GM12878 (cell line): ENCODE results near the gene IRF1. TPM values are rescaled to one million over a fixed set of nuclear protein-coding genes. Genes with fewer than 3 reads are reported as not detected.
A peak's percentile ranks its signal among the peaks of the same experiment; 100 is the strongest.

Experiments
- ATAC-seq: fragments of 200-7000 bp; cut with Tn5 transposase; 3 replicates; pipeline ENCODE4 v1.9.1; 2020; ENCODE audit warnings: mild to moderate bottlenecking, moderate library complexity
- BruUV-seq: library from RNA; stranded (reverse); fragments of 400-500 nt; replicated peaks from 2 replicates; lab custom pipeline; 2021; lab: Mats Ljungman, UMichigan
- CTCF ChIA-PET: fragments of 300-600 bp; sonication (Branson Sonifier 250); formaldehyde crosslinking; extraction: SDS; loops from one replicate; lab custom pipeline; 2021; ENCODE audit warnings: inconsistent platforms; lab: Yijun Ruan, JAX
- POLR2A ChIA-PET: fragments of 350-600 bp; formaldehyde crosslinking; extraction: SDS; loops from one replicate; lab custom pipeline; 2021; ENCODE audit warnings: inconsistent platforms; lab: Charles Lee
- RAD21 ChIA-PET: fragments of 300-600 bp; sonication (Branson Sonifier 250); formaldehyde crosslinking; loops from one replicate; lab custom pipeline; 2023; ENCODE audit warnings: antibody characterized with exemption; ENCODE audit not compliant: unreplicated experiment; lab: Charles Lee
- SMC1A ChIA-PET: fragments of 300-600 bp; sonication (Branson Sonifier 250); formaldehyde crosslinking; loops from one replicate; lab custom pipeline; 2023; ENCODE audit not compliant: unreplicated experiment, uncharacterized antibody; lab: Charles Lee
- DNase-seq: peaks from one replicate; pipeline ENCODE4 v3.0.0-alpha.2; 2011; ENCODE audit warnings: low read depth, low spot score
- FAIRE-seq: peaks from 3 replicates; lab custom pipeline; 2011; peaks lifted over from hg19 to GRCh38; lab: Jason Lieb, UNC
- H2AFZ ChIP-seq: 2 replicates; pipeline ENCODE4 v1.6.0; 2011; ENCODE audit warnings: low read depth, low read length, control low read depth; ENCODE audit not compliant: control insufficient read depth
- H3K27ac ChIP-seq: 2 replicates; pipeline ENCODE4 v1.5.1; 2011; ENCODE audit warnings: control low read depth; ENCODE audit not compliant: control insufficient read depth, insufficient read depth
- H3K27me3 ChIP-seq, 2 experiments: replicated peaks in 1 of 2; 2 replicates each; pipeline versions ENCODE4 v1.6.0 to v1.6.1; 2011; ENCODE audit warnings: low read length in 1 of 2; ENCODE audit not compliant: control insufficient read depth in 2 of 2, insufficient read depth in 2 of 2
- H3K36me3 ChIP-seq, 2 experiments: 2 replicates each; pipeline ENCODE4 v1.5.1; 2011; ENCODE audit warnings: low read length in 1 of 2; ENCODE audit not compliant: control insufficient read depth in 2 of 2, insufficient read depth in 2 of 2
- H3K4me1 ChIP-seq: 2 replicates; pipeline ENCODE4 v1.6.1; 2011; ENCODE audit warnings: mild to moderate bottlenecking, low read length, moderate library complexity, mixed read lengths; ENCODE audit not compliant: control insufficient read depth, insufficient read depth
- H3K4me2 ChIP-seq: 2 replicates; pipeline ENCODE4 v1.6.0; 2011; ENCODE audit warnings: control low read depth; ENCODE audit not compliant: control insufficient read depth, insufficient read depth
- H3K4me3 ChIP-seq: fragments of 200-600 bp; sonication (generic); 2 replicates; pipeline ENCODE4 v1.5.1; 2016
- H3K79me2 ChIP-seq: 2 replicates; pipeline ENCODE4 v1.6.0; 2011; ENCODE audit warnings: low read length; ENCODE audit not compliant: control insufficient read depth, insufficient read depth
- H3K9ac ChIP-seq: 2 replicates; pipeline ENCODE4 v1.8.0; 2011; ENCODE audit warnings: low read length, control low read depth, mixed read lengths; ENCODE audit not compliant: control insufficient read depth, insufficient read depth
- H3K9me3 ChIP-seq: replicated peaks from 3 replicates; pipeline ENCODE4 v1.5.1; 2011; ENCODE audit warnings: mild to moderate bottlenecking, low read length; ENCODE audit not compliant: control insufficient read depth, insufficient read depth
- H4K20me1 ChIP-seq: 2 replicates; pipeline ENCODE4 v1.6.0; 2011; ENCODE audit not compliant: control insufficient read depth, insufficient read depth
- HDGF ChIP-seq: fragments of 450-650 bp; IDR thresholded peaks from 2 replicates; pipeline ENCODE4 v1.6.1; 2016; ENCODE audit warnings: antibody characterized with exemption
- POLR2A ChIP-seq: IDR thresholded peaks from 2 replicates; pipeline ENCODE4 v1.6.1; 2011; ENCODE audit warnings: low read depth, mild to moderate bottlenecking, low read length
- POLR2AphosphoS5 ChIP-seq: IDR thresholded peaks from 2 replicates; pipeline ENCODE4 v1.6.1; 2011; ENCODE audit warnings: mild to moderate bottlenecking, low read length, inconsistent platforms
- STAT1 ChIP-seq: fragments of 450-650 bp; conservative IDR thresholded peaks from 2 replicates; pipeline ENCODE4 v1.6.1; 2014; ENCODE audit warnings: antibody characterized with exemption, mild to moderate bottlenecking
- WGBS: methylation state at CpG from one replicate; pipeline ENCODE4 v1.1.6; 2016; ENCODE audit warnings: low lambda C conversion rate; ENCODE audit not compliant: insufficient replicate concordance, insufficient coverage; ENCODE audit errors: missing lambda C conversion rate; 5-methylcytosine and 5-hydroxymethylcytosine counted together
- in situ Hi-C: fragments of 300-500 bp; cut with MboI; formaldehyde crosslinking; loops from 9 replicates; pipeline ENCODE4 v1.14.3; 2018; ENCODE audit warnings: mixed read lengths
- intact Hi-C: fragments of 100-400 bp; cut with micrococcal nuclease; formaldehyde crosslinking; loops from one replicate; pipeline ENCODE4 v1.14.2; 2022; ENCODE audit not compliant: unreplicated experiment
- polyA plus RNA-seq, 11 experiments: library from polyadenylated mRNA; depleted of rRNA in 4 of 11; unstranded in 6 of 11; stranded (reverse) in 5 of 11; fragments of >200 nt; fragmentation: Nextera tagmentation in 4 of 11; fragmentation: Illumina TruSeq in 1 of 11; extraction: Ambion mirVana in 4 of 11; extraction: Trizol in 1 of 11; gene quantifications; 1 replicate in 1 of 11; 2 replicates in 10 of 11; pipeline versions ENCODE4 v1.2.1 to v1.2.3, GENCODE V29; 2011 to 2016; ENCODE audit warnings: inconsistent platforms in 2 of 11, missing spikeins in 2 of 11, low read depth in 1 of 11
- total RNA-seq, 4 experiments: library from RNA; depleted of rRNA in 3 of 4; stranded (reverse); fragments of >200 nt in 3 of 4; fragmentation: Illumina TruSeq in 1 of 4; extraction: Trizol in 1 of 4; gene quantifications; 2 replicates each; pipeline versions ENCODE4 v1.2.1 to v1.2.3, GENCODE V29; 2013 to 2021

IRF1 gene
- total and polyA plus RNA-seq, 10 of the 15 experiments (the other 5 are each of a cell fraction or from before 2014, with no cell fraction given) = 6.9 to 68.0 (median 49.6) TPM

- POLR2A ChIA-PET = interaction anchor here (0.5 to 24.5 kb wide), 8 partner anchors 11 to 1975 kb away, joined by 3 to 389 read pairs (median 41); no protein-coding TSS in a partner anchor
- peaks cover 48 to 54% of the 10 kb centered on the region in 2 experiments for H3K36me3 ChIP-seq
- no peaks in the 10 kb centered on the region for H3K27me3 ChIP-seq
- TF ChIP-seq POLR2A (0 out of 2 replicates have a peak, but pooled peaks have one; percentile 23), HDGF (peak; percentile 67; the same call in 1 of the 2 replicates), POLR2AphosphoS5 (peak; percentile 30; the same call in 1 of the 2 replicates), STAT1 (no peak)
- no peaks in the 10 kb centered on the region for H3K9me3 ChIP-seq
- RAD21 ChIA-PET = interaction anchor here (0.8 to 27.2 kb wide), 8 partner anchors 11 to 71 kb away, joined by 3 to 453 read pairs (median 16); no protein-coding TSS in a partner anchor
- H3K9ac ChIP-seq = peak overlapping the region; percentile 46
- CTCF ChIA-PET = interaction anchor here (0.7 to 13.0 kb wide), 7 partner anchors 14 to 101 kb away, joined by 3 to 184 read pairs (median 4); no protein-coding TSS in a partner anchor
- H4K20me1 ChIP-seq = peaks cover 39% of the 10 kb centered on the region
- DNase-seq = no peak
- peaks cover 34% of the 10 kb centered on the region for H3K4me1 ChIP-seq
- peak overlapping the region; percentile 95 for H3K4me2 ChIP-seq
- H3K4me3 ChIP-seq = peak overlapping the region; percentile 98
- no peak overlapping the region; the same call in 1 of the 2 replicates for H3K27ac ChIP-seq
- in situ Hi-C loops (no loop called here), intact Hi-C loops (no loop called here)
- ATAC-seq = no peak
- FAIRE-seq = no peak
- 78% methylated on average over 6 of the region's 6 CpGs for WGBS
- peaks cover 65% of the 10 kb centered on the region for H3K79me2 ChIP-seq
- SMC1A ChIA-PET = interaction anchor here (1.5 to 8.5 kb wide), 6 partner anchors 20 to 99 kb away, joined by 4 to 85 read pairs (median 44); no protein-coding TSS in a partner anchor
- no peak overlapping the region for H2AFZ ChIP-seq
- BruUV-seq = no TSS peak
These were observed 4.8 kb downstream of the IRF1 start for GRCh38 chr5:132485641-132486317.
